ENCODE results near the gene MUC5B. TPM values are rescaled to one million over a fixed set of nuclear protein-coding genes. Genes with fewer than 3 reads are reported as not detected.

Gene MUC5B
- total RNA-seq, 1 donor from 2014 or later = not detected

GRCh38 chr11:1208144-1208393 lies 14.8 kb upstream of the MUC5B start:
- Mint-ChIP-seq H3K9me3 (peaks cover 25% of the 10 kb centered on the region), H3K36me3 (no peaks in the 10 kb centered on the region), H3K4me1 (no peaks in the 10 kb centered on the region), H3K27ac (no peak overlapping the region), H3K4me3 (no peak overlapping the region), H3K27me3 (ENCODE audit: insufficient read depth, low read depth) (peaks cover 6% of the 10 kb centered on the region)
- Histone ChIP-seq H3K27ac (no peak overlapping the region), H4K20me1 (ENCODE audit: low read depth) (no peaks in the 10 kb centered on the region), H3K4me1 (no peaks in the 10 kb centered on the region), H3K4me2 (no peak overlapping the region), H3K9ac (no peak overlapping the region), H3K9me3 (ENCODE audit: low read depth) (peaks cover 5% of the 10 kb centered on the region), H3K36me3 (no peaks in the 10 kb centered on the region), H2AFZ (replicated peaks) (no peak overlapping the region), H3F3A (ENCODE audit: low read depth) (no peaks in the 10 kb centered on the region), H3K27me3 (peaks cover 16% of the 10 kb centered on the region), H3K4me3 (no peak overlapping the region), H3K79me2 (ENCODE audit: low read depth) (no peaks in the 10 kb centered on the region)
- TF ChIP-seq CTCF (IDR thresholded peaks at IDR 0.05) (no peak), EZH2 (IDR thresholded peaks at IDR 0.05) (no peak), EZH2phosphoT487 (IDR thresholded peaks at IDR 0.05) (no peak)
- DNase-seq (ENCODE audit: low spot score) = no peak

DNA sequence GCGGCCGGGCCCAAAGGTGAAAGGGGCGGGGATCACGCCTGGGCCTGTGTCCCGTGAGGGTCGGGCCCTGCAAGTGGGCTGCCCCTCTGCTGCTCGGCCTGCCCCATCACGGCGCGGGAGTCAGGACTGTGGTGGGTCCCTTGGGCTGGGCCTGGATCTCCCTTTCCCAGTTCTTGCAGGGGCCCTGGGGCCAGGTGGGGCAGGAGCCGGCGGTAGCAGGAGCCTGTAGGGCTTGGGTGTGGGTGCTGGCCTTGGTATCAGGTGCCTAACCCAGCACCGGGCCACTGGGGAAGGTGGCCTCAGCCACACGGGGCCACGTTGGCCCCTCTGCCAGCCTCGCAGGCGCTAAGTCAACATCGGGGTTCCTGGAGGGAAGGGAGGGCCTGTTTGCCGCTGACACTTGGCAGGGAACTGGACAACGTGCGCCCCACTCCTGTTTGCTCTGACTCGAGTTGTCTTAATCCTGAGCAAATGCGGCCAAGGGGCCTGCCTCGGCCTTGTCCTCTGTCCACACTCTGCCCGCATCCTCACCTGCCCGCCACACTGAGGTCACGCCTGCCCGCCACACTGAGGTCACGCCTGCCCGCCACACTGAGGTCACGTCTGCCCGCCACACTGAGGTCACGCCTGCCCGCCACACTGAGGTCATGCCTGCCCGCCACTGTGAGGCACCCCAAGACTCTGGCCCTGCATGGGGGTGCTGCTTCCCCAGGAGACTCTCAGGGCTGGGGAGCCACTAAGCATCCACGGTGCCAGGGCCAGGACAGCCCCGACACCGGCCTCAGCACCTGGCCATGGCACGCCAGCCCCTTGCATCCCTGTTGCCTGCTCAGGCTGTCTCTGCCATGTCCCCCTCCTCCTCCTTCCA lies 14.2 kb upstream of the MUC5B start:
- H3K4me3 ChIP-seq = no peak overlapping the region
- no peaks in the 10 kb centered on the region for H3K79me2 ChIP-seq (ENCODE audit: low read depth)
- no peak overlapping the region for H2AFZ ChIP-seq (replicated peaks)
- no peak overlapping the region for H3K4me2 ChIP-seq
- no peak overlapping the region for H3K9ac ChIP-seq
- H4K20me1 ChIP-seq (ENCODE audit: low read depth) = no peaks in the 10 kb centered on the region
- Mint-ChIP-seq H3K4me1 (no peaks in the 10 kb centered on the region), H3K27ac (no peak overlapping the region), H3K9me3 (peaks cover 26% of the 10 kb centered on the region), H3K4me3 (no peak overlapping the region), H3K36me3 (no peaks in the 10 kb centered on the region), H3K27me3 (ENCODE audit: insufficient read depth, low read depth) (peaks cover 6% of the 10 kb centered on the region)
- H3K36me3 ChIP-seq = no peaks in the 10 kb centered on the region
- H3K27ac ChIP-seq = no peak overlapping the region
- peaks cover 5% of the 10 kb centered on the region for H3K9me3 ChIP-seq (ENCODE audit: low read depth)
- H3F3A ChIP-seq (ENCODE audit: low read depth) = no peaks in the 10 kb centered on the region
- TF ChIP-seq EZH2 (IDR thresholded peaks at IDR 0.05) = no peak
- no peak for TF ChIP-seq EZH2phosphoT487 (IDR thresholded peaks at IDR 0.05)
- no peak for TF ChIP-seq CTCF (IDR thresholded peaks at IDR 0.05)
- no peaks in the 10 kb centered on the region for H3K4me1 ChIP-seq
- DNase-seq (ENCODE audit: low spot score) = no peak
- peaks cover 17% of the 10 kb centered on the region for H3K27me3 ChIP-seq

GRCh38 chr11:1209371-1210057 lies 13.4 kb upstream of the MUC5B start:
- no peak overlapping the region for H3K4me2 ChIP-seq
- H3K9ac ChIP-seq = no peak overlapping the region
- H2AFZ ChIP-seq (replicated peaks) = no peak overlapping the region
- no peak overlapping the region for H3K4me3 ChIP-seq
- H3K79me2 ChIP-seq (ENCODE audit: low read depth) = no peaks in the 10 kb centered on the region
- no peaks in the 10 kb centered on the region for H3K36me3 Mint-ChIP-seq
- H3F3A ChIP-seq (ENCODE audit: low read depth) = no peaks in the 10 kb centered on the region
- no peaks in the 10 kb centered on the region for H3K4me1 Mint-ChIP-seq
- H3K4me1 ChIP-seq = no peaks in the 10 kb centered on the region
- H3K9me3 ChIP-seq (ENCODE audit: low read depth) = peaks cover 5% of the 10 kb centered on the region
- no peak overlapping the region for H3K4me3 Mint-ChIP-seq
- H3K36me3 ChIP-seq = no peaks in the 10 kb centered on the region
- DNase-seq (ENCODE audit: low spot score) = no peak
- TF ChIP-seq EZH2phosphoT487 (IDR thresholded peaks at IDR 0.05) (no peak), CTCF (IDR thresholded peaks at IDR 0.05) (no peak), EZH2 (IDR thresholded peaks at IDR 0.05) (no peak)
- H3K27me3 ChIP-seq = peaks cover 21% of the 10 kb centered on the region
- peaks cover 29% of the 10 kb centered on the region for H3K9me3 Mint-ChIP-seq
- H3K27me3 Mint-ChIP-seq (ENCODE audit: insufficient read depth, low read depth) = peaks cover 6% of the 10 kb centered on the region
- H4K20me1 ChIP-seq (ENCODE audit: low read depth) = no peaks in the 10 kb centered on the region
- H3K27ac Mint-ChIP-seq = no peak overlapping the region
- no peak overlapping the region for H3K27ac ChIP-seq

Data from neural progenitor cell (in vitro differentiated cells).